Measurements from ENCODE around the gene INTS3.

DNA sequence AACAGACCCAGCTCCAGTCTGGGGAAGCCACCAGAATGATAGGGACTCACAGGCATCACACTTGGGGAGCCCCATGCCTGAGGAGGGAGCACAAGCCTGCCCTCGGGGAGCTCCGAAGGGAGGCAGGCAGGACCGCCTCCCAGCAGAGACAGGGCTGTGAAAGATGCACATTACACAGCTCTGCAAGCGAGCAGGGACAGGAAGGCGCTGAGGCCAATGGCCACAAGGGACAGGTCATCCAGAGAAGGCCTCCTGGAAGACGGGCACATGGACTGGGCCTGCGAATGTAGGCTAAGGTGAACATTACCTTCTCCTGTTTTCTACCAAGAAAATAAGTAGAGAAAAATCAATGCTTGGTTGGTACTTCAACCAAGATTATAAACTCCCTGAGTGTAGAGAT, 45.1 kb upstream of the INTS3 start:
- TF ChIP-seq, protein P1, sequence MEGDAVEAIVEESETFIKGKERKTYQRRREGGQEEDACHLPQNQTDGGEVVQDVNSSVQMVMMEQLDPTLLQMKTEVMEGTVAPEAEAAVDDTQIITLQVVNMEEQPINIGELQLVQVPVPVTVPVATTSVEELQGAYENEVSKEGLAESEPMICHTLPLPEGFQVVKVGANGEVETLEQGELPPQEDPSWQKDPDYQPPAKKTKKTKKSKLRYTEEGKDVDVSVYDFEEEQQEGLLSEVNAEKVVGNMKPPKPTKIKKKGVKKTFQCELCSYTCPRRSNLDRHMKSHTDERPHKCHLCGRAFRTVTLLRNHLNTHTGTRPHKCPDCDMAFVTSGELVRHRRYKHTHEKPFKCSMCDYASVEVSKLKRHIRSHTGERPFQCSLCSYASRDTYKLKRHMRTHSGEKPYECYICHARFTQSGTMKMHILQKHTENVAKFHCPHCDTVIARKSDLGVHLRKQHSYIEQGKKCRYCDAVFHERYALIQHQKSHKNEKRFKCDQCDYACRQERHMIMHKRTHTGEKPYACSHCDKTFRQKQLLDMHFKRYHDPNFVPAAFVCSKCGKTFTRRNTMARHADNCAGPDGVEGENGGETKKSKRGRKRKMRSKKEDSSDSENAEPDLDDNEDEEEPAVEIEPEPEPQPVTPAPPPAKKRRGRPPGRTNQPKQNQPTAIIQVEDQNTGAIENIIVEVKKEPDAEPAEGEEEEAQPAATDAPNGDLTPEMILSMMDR (IDR thresholded peaks at IDR 0.05), result no peak
- TF ChIP-seq EZH2 (IDR thresholded peaks at IDR 0.05) (no peak), EZH2phosphoT487 (IDR thresholded peaks at IDR 0.05) (no peak)

Measured in neural progenitor cell (in vitro differentiated cells).